ELR (cell line): ENCODE measurements around the gene CACNB2.
A peak's percentile ranks its signal among the peaks of the same experiment; 100 is the strongest.

Experiments used
- DNase-seq: peaks from one replicate; pipeline ENCODE4 v3.0.0-alpha.2; 2015; ENCODE audit warnings: low read depth

CACNB2 gene

GRCh38 chr10:18140149-18140956 is at the start of gene CACNB2:
TSS of gene CACNB2 (plus strand) at chr10:18140424.
- DNase-seq: peak; percentile 23

GRCh38 chr10:18094332-18094731 is 45.9 kb upstream of the CACNB2 start:
- no peak for DNase-seq

- DNase-seq: no peak
Observed at GRCh38 chr10:18094793-18095192, 45.4 kb upstream of the CACNB2 start.

- DNase-seq: peak; percentile 36
Observed at GRCh38 chr10:18097524-18097923, 42.7 kb upstream of the CACNB2 start.

- no peak for DNase-seq
Observed at GRCh38 chr10:18098201-18098600, 42.0 kb upstream of the CACNB2 start.

GRCh38 chr10:18099415-18099814 is 40.8 kb upstream of the CACNB2 start:
- no peak for DNase-seq

- peak; percentile 8 for DNase-seq
Observed at GRCh38 chr10:18100669-18101068, 39.6 kb upstream of the CACNB2 start.

- no peak for DNase-seq
Observed at GRCh38 chr10:18102404-18102803, 37.8 kb upstream of the CACNB2 start.

GRCh38 chr10:18104223-18104872 is 35.9 kb upstream of the CACNB2 start:
- peak; percentile 64 for DNase-seq

- no peak for DNase-seq
Observed at GRCh38 chr10:18109341-18109870, 30.8 kb upstream of the CACNB2 start.

- no peak for DNase-seq
Observed at GRCh38 chr10:18113881-18114280, 26.3 kb upstream of the CACNB2 start.

- DNase-seq: no peak
Observed at GRCh38 chr10:18117276-18117675, 22.9 kb upstream of the CACNB2 start.

- no peak for DNase-seq
Observed at GRCh38 chr10:18122753-18123152, 17.5 kb upstream of the CACNB2 start.

GRCh38 chr10:18133046-18133445 is 7.2 kb upstream of the CACNB2 start:
- no peak for DNase-seq

- no peak for DNase-seq
Observed at GRCh38 chr10:18134509-18134908, 5.7 kb upstream of the CACNB2 start.

- DNase-seq: no peak
Observed at GRCh38 chr10:18134921-18135320, 5.3 kb upstream of the CACNB2 start.

- no peak for DNase-seq
Observed at GRCh38 chr10:18136073-18136791, 4.0 kb upstream of the CACNB2 start.

GRCh38 chr10:18137111-18137510 is 3.1 kb upstream of the CACNB2 start:
- no peak for DNase-seq

- DNase-seq: no peak
Observed at GRCh38 chr10:18140957-18141845, 977 bp downstream of the CACNB2 start.

- no peak for DNase-seq
Observed at GRCh38 chr10:18142151-18142550, 1.9 kb downstream of the CACNB2 start.

GRCh38 chr10:18144396-18144795 is 4.2 kb downstream of the CACNB2 start:
- DNase-seq: no peak

- DNase-seq: no peak
Observed at GRCh38 chr10:18144928-18145327, 4.7 kb downstream of the CACNB2 start.
